Vagina (tissue), 2 donors: Measurements from ENCODE around the gene MTA3.

Experiments
- CTCF ChIP-seq, 3 experiments: fragments of 450-650 bp in 2 of 3; fragments of 200-600 bp in 1 of 3; sonication (generic) in 1 of 3; IDR thresholded peaks; one replicate each; pipeline ENCODE4 v1.5.1; 2017 to 2019; ENCODE audit warnings: antibody characterized with exemption in 3 of 3, mild to moderate bottlenecking in 2 of 3, moderate library complexity in 2 of 3
- POLR2A ChIP-seq, 2 donors: fragments of 450-650 bp; IDR thresholded peaks; one replicate each; pipeline ENCODE4 v1.6.1; 2017; ENCODE audit warnings: antibody characterized with exemption in 2 of 2, mild to moderate bottlenecking in 2 of 2, moderate library complexity in 2 of 2
- POLR2AphosphoS5 ChIP-seq, 2 donors: sonication (generic); formaldehyde crosslinking; IDR thresholded peaks; one replicate each; pipeline ENCODE4 v1.9.0; 2017; ENCODE audit warnings: antibody characterized with exemption in 2 of 2, mild to moderate bottlenecking in 2 of 2, low read depth in 1 of 2; ENCODE audit not compliant: insufficient read depth in 1 of 2

DNA sequence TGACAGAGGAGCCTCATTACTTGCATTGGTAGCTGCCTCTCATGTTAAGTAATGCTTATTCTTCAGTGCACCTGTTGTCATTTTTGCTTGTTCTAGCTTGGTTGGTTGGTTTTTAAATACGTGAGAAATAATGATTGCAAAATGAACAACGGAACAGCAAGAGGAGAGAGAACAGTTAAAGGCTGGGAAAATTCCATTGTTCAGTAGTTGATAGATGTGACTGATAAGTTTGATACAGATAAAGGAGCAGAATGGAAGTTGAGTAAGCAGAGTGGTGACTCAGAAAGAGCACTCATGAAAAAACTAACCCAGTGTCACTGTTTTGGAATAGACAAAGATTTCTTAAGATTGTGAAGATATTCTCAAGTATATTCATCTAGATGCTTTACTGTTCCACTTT, 50.5 kb downstream of the MTA3 start:
- TF ChIP-seq POLR2AphosphoS5 (IDR thresholded peaks at IDR 0.05; ENCODE audit: insufficient read depth in 1 of 2, low read depth in 1 of 2): no peak
- no peak for TF ChIP-seq CTCF (IDR thresholded peaks at IDR 0.05)
- TF ChIP-seq POLR2A (IDR thresholded peaks at IDR 0.05): no peak
